Measurements from ENCODE around the gene HSH2D.

- TF ChIP-seq POLR2A (IDR thresholded peaks at IDR 0.05) (no peak), CTCF (IDR thresholded peaks at IDR 0.05) (no peak)
These were observed 18.4 kb downstream of the HSH2D start for GRCh38 chr19:16161840-16162239.
